GM15510 (cell line): ENCODE results near the gene POLR2B.

Experiments
- POLR2A ChIP-seq: IDR thresholded peaks from 3 replicates; pipeline ENCODE4 v1.6.1; 2011; ENCODE audit warnings: borderline replicate concordance; ENCODE audit not compliant: insufficient read length; ENCODE audit errors: extremely low read depth

Gene POLR2B

DNA sequence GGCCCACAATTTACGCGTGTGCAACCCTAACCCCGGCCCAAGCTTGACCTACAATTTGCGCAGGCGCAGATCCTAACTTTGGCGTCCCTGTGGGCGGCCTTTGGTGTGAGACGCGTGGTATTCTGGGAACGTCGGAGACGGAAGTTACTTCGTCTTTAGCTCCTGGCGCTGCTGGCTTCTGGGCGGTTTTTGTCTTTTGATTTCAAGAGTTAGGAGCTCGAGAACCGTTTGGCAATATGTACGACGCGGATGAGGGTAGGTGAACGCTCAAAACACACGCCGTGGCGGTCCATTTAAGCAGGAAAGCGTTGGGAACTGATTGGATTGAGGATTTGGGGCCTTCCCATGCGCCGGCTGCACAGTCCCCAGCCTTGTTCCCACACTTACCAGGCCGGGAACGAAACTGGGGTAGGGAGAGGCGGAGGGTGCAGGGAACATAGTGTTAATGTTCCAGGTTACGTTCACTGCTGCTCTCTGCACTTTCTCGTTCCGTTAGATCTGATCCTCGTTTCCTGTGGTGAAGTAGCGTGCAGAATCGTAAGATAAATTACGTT lies at the start of gene POLR2B:
POLR2B (plus strand) TSS at position 147 of the 554 bp plus-strand sequence; CDS start at position 237, 90 bp downstream.
- TF ChIP-seq POLR2A: peak; percentile 86

DNA sequence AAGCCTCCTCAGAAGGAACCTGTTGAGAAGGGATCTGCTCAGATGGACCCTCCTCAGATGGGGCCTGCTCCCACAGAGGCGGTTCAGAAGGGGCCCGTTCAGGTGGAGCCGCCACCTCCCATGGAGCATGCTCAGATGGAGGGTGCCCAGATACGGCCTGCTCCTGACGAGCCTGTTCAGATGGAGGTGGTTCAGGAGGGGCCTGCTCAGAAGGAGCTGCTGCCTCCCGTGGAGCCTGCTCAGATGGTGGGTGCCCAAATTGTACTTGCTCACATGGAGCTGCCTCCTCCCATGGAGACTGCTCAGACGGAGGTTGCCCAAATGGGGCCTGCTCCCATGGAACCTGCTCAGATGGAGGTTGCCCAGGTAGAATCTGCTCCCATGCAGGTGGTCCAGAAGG lies 48.1 kb upstream of the POLR2B start:
- TF ChIP-seq POLR2A: no peak

DNA sequence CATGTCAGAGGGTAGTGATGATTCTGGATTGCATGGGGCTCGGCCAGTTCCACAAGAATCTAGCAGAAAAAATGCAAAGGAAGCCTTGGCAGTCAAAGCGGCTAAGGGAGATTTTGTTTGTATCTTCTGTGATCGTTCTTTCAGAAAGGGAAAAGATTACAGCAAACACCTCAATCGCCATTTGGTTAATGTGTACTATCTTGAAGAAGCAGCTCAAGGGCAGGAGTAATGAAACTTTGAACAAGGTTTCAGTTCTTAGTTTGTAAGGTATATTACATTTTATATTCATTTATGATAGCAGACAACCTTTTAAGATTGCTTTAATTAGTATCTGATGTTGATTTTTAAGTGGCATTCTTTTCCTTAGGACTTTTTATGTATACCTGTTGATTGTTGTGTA lies 46.8 kb upstream of the POLR2B start:
- no peak for TF ChIP-seq POLR2A

DNA sequence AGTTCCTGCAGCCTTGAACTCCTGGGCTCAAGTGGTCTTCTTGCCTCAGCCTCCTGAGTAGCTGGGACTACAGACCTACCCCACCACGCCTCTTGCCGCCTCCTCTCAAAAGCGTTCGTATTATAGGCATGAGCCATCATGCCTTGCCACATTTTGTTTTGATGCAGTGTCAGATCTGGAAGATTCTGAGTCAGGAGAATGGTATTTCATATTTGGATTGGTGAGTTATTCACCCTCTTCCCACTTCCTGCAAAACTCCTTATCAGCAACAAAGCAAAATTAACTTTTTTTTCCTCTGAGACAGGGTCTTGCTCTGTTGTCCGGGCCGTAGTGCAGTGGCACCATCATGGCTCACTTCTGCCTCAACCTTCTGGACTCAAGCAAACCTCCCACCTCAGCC lies 41.4 kb upstream of the POLR2B start:
- TF ChIP-seq POLR2A: no peak

DNA sequence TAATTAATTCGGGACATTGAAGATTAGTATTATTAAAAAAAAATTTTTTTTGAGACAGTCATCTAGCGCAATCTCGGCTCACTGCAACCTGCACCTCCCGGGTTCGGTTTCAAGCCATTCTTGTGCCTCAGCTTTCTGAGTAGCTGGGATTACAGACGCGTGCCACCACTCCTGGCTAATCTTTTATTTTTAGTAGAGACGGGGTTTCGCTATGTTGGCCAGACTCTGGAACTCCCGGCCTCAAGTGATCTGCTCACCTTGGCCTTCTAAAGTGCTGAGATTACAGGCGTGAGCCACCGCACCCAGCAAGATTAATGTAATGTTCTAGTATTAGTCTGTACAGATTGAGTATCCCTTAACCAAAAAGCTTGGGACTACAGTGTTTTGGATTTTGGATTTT lies 38.3 kb upstream of the POLR2B start:
- no peak for TF ChIP-seq POLR2A

DNA sequence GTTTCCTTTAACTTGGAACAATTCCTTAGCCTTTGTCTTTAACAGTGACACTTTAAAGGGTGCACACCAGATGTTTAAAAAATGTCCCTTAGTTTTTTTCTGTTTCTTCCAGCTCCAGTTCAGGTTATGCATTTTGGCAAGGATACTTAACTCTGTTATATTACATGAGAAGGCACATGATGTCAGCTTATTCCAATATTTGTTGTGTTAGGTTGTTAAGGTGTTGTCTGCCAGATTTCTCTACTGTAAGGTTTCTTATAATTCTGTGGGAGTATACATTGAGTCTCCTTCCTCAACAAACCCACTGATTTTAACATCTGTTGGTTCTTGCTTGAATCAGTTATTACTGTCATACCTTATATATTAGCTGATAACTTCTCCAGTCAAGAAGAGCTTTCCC lies 37.7 kb upstream of the POLR2B start:
- TF ChIP-seq POLR2A: no peak

DNA sequence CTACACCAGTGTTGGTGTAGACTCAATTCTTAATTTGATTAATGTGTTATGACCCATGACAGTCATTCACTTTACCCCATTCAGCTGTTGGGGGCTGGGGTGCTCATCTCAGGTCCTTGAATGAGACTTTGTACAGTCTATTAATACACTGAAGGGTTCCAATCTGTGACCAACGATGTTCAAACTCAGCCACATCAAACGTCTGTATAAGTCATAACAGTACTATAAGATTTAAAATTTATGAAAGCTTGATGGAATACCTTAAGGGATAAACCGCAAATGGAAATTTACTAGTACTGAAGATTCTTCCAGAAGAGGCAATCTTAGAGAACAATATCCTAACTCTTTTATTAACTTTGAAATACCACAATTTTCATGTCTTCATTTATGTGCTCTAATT lies 37.3 kb upstream of the POLR2B start:
- TF ChIP-seq POLR2A: no peak

DNA sequence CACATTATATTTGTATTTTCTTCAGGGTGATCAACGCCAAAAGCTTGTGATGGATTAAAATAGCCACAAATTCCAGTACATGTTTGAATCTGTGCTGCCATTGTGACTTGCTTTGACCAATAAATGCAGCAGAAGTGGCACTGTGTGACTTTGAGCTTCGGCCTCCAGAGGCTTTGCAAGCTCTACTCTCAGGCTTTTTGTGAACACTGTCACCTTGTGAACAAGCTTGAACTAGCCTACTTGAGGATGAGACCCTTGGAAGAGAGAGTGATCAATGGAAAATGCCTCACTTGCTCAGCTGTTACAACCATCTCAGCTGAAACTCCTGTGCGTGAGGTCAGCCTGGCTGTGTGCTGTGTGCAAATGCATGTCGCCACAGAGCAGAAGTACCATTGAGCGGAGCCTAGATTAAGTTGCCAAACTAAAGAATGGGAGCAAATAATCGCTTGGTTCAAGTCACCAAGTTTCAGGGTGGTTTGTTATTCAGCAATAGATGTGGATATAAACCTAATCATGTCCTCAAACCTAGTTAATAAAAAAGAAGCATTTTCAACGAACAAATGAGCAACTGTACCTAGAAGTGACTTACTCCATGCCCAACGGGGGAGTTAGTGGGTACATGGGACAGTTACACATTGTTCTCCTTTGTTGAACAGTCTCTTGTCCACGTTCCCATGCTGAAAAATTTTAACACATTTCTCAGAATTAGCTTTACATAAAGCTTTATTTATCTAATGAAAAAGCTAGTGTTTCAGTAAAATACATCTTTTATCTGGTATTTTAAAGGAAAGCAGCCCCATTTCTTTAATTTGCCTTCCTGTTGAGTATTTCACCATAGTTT lies 24.8 kb upstream of the POLR2B start:
- TF ChIP-seq POLR2A: no peak

DNA sequence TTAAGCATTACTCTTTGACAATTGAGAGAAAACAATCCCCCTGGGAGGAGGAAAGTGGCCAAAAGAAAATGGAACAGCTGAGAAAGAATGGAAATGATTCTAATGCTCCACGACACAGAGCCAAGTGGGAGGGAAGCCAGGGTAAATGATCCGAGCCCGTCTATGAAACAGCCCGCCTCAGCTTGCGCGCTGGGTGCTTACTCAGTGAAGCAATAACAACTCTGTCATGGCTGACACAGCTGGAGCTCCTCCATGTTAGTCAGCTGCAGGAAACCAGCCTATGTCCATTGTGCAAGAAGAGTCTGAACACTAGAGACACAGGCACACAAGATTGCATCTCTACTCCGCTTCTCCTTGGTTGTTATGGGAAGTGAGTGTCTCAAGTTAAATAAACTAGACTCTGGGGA lies 20.6 kb upstream of the POLR2B start:
- TF ChIP-seq POLR2A: no peak

DNA sequence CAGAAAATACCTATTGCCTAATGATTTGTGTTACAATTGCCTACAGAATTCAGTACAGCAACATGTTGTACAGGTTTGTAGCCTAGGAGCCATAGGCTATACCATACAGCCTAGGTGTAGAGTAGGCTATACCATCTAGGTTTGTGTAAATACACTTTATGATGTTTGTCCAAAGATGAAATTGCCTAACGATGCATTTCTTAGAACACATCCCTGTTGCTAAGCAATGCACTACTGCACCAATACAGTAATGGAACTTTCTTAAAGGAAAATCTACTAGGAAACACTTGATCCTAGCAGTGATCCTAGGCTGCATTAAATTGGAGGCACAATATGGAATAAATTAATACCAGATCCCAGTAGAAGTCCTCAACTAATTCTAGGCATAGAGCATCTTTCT lies 19.6 kb upstream of the POLR2B start:
- TF ChIP-seq POLR2A: no peak

DNA sequence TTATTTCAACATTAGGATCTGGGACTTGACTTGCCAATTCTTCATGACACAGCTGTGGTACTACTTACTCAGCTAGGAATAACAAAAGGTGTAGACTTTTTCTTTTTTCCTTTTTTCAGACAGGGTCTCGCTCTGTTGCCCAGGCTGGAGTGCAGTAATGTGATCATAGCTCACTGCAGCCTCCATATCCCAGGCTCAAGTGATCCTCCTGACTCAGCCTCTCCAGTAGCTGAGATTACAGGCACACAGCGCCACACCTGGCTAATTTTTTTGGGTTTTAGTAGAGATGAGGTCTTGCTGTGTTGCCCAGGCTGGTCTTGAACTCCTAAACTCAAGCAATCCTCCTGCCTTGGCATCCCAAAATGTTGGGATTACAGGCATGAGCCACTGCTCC lies 17.6 kb upstream of the POLR2B start:
- TF ChIP-seq POLR2A: no peak

DNA sequence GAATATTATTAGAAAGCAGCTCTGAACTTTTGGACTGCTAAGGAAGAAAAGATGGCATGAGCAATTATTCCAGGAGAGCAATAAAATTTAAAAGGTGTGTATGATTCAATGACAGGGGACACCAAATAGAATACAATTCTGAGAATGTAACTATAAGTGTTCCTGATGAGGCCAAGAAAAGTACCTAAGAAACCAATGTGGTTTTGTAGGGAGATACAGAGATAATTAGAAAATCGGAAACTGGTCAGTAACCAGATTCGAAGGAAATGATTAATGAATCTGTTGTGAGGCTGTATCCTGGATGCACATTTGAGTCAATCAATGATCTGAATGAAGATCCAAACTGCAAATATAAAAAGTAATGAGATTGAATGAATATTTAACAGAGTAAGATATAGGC lies 7.3 kb upstream of the POLR2B start:
- TF ChIP-seq POLR2A: no peak

DNA sequence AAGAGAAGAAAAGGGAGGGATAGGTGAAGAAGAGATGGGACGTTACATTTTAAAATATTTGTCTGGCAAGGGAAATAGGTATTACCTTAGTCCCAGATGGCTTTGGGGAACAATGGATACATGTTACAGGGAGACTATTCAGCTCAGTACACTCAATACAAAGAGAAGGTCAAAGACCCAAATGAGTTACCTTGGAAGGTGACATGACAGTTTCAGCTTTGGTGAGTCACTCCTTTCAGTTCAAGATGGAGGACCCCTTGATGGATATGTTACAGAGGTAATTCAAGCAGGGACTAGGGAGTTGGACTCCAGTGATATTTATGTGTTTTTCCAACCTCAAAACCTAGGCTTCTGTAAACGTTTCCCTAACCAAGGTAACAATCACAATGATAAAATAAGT lies 6.3 kb upstream of the POLR2B start:
- no peak for TF ChIP-seq POLR2A

DNA sequence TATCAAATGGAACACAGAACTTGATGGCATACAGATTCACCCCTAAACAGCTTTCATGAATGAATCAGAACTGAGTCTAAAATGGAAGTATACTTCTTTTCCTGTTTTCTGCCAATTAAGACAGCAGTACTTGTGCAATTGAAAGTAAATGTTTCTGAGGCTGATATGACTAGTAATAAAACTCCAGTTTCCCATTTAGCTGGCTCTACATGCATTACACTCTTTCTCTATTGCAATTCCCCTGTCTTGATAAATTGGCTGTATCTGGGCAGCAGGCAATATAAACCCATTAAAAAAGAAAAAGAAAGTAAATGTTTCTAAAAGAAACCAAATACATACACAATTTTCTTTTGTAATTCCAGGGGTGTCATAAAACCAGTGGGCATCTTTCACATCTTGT lies 5.9 kb upstream of the POLR2B start:
- TF ChIP-seq POLR2A: no peak

DNA sequence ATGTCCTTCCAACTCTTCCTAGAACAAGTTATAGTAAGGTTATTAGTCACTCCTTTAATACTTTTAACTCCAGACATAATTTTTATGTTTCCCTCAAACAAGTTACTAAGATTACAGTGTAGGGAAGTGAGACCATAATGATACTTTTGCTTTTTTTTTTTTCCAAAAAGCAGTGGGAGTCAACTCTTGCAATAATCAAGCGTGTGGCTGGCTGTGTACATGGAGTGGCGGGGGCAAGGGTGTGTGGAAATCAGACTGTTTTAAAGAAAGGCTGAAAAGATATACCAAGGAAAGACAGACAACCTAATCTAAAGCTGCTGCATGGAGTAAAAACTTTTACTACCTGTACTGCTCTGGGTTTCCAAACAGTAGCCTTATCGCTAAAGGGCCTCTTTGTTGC lies 5.4 kb upstream of the POLR2B start:
- TF ChIP-seq POLR2A: no peak

DNA sequence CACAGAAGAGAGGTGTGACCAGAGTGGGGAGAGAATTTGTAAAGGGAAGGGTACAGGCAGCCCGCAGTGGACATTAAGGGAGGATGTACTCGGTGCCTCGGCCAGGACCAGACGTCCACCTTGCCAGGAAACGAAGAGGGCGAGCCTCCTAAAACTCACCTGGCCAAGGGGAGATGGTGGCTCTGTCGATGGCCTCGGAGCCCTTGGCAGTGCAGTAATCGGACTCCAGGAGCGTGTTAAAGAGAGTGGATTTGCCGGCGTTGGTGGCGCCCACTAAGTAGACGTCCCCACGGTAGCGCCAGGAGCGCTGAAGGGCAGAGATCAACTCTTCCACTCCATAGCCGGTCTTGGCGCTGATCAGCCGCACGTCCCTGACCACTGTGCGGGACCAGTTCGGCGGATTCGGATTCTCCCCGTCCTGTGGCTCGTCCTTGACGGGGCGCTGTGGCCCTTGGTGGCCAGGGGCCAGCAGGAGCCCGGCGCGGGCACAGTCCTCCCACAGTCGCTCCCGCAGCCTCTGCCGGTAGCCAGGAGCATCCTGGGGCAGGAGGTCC lies 2.3 kb upstream of the POLR2B start:
- no peak for TF ChIP-seq POLR2A
